Measurements from ENCODE around the gene RAD9A. TPM values are rescaled to one million over a fixed set of nuclear protein-coding genes. Genes with fewer than 3 reads are reported as not detected.

RAD9A gene
- total RNA-seq, 1 donor from 2014 or later, result 49.4 TPM

DNA sequence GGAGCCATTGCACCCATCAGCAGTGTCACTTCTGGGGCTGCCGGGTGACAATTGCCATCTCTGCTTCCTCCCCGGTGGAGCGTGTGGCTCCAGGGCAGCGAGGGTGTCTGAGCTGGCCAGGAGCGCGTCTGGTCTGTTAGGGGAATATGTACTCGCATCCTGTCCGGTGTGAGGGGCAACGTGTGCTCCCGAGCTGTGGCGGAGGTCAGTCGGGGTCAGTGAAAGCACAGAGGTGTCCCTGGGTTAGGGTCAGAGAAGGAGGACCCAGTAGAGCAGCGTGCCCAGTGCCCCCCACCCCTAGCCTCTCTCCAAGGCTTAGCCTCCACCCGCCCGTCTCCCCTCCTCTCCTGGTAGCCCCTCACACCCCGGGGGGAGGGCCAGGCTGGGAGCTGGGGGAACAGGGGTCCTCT lies 19.9 kb upstream of the RAD9A start:
- H3K27ac Mint-ChIP-seq (ENCODE audit: unreplicated experiment), result no peak overlapping the region

DNA sequence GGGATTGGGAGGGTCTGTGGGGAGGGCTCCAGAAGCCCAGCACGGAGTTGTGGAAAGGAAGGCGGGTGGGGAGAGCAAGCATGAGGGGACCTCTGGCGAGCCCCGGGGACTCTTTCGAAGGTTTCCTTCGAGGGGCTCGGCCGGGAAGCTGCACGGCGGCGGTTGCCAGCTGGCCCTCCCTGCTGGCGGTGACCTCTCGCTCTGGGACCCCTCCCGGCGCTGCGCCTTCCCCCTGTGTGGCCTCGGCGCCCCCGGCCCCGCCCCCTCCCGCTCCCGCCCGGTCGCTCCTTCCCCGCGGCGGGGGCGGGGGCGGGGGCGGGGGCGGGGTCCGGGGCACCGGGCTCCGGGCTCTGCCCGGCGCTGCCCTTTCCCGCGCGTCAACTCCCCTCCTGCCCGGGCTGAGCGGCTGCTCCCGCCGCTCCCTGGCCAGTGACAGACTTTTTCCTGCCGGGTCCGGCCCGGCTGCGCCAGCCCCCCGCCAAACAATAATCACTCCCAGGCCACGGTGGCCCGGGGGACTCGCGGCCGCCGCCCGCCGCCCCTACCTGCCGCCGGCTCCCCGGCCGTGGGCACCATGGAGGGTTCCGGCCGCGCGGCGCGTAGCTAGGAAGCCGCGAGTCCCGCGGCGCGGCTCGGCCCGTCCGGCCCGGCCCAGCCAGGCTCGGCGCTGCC lies 19.3 kb upstream of the RAD9A start:
- no peaks in the 10 kb centered on the region for H3K36me3 Mint-ChIP-seq (ENCODE audit: low read depth)
- no peak overlapping the region for H3K27ac Mint-ChIP-seq (ENCODE audit: unreplicated experiment)
- DNase-seq (ENCODE audit: low read depth, low spot score), result no peak
- H3K27me3 Mint-ChIP-seq (ENCODE audit: low read depth), result peaks cover 47% of the 10 kb centered on the region
- peaks cover 33% of the 10 kb centered on the region for H3K4me1 Mint-ChIP-seq
- TF ChIP-seq, protein P1, sequence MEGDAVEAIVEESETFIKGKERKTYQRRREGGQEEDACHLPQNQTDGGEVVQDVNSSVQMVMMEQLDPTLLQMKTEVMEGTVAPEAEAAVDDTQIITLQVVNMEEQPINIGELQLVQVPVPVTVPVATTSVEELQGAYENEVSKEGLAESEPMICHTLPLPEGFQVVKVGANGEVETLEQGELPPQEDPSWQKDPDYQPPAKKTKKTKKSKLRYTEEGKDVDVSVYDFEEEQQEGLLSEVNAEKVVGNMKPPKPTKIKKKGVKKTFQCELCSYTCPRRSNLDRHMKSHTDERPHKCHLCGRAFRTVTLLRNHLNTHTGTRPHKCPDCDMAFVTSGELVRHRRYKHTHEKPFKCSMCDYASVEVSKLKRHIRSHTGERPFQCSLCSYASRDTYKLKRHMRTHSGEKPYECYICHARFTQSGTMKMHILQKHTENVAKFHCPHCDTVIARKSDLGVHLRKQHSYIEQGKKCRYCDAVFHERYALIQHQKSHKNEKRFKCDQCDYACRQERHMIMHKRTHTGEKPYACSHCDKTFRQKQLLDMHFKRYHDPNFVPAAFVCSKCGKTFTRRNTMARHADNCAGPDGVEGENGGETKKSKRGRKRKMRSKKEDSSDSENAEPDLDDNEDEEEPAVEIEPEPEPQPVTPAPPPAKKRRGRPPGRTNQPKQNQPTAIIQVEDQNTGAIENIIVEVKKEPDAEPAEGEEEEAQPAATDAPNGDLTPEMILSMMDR (conservative IDR thresholded peaks at IDR 0.05), result no peak
- no peaks in the 10 kb centered on the region for H3K9me3 Mint-ChIP-seq
- H3K4me3 Mint-ChIP-seq, result no peak overlapping the region

More for the DNA sequence above, 19.9 kb upstream of the RAD9A start:
- H3K4me1 Mint-ChIP-seq, result peaks cover 31% of the 10 kb centered on the region
- TF ChIP-seq, protein P1 (conservative IDR thresholded peaks at IDR 0.05), result no peak
- peaks cover 44% of the 10 kb centered on the region for H3K27me3 Mint-ChIP-seq (ENCODE audit: low read depth)
- DNase-seq (ENCODE audit: low read depth, low spot score), result no peak
- H3K36me3 Mint-ChIP-seq (ENCODE audit: low read depth), result no peaks in the 10 kb centered on the region
- peak overlapping the region; percentile 88 for H3K4me3 Mint-ChIP-seq
- no peaks in the 10 kb centered on the region for H3K9me3 Mint-ChIP-seq

DNA sequence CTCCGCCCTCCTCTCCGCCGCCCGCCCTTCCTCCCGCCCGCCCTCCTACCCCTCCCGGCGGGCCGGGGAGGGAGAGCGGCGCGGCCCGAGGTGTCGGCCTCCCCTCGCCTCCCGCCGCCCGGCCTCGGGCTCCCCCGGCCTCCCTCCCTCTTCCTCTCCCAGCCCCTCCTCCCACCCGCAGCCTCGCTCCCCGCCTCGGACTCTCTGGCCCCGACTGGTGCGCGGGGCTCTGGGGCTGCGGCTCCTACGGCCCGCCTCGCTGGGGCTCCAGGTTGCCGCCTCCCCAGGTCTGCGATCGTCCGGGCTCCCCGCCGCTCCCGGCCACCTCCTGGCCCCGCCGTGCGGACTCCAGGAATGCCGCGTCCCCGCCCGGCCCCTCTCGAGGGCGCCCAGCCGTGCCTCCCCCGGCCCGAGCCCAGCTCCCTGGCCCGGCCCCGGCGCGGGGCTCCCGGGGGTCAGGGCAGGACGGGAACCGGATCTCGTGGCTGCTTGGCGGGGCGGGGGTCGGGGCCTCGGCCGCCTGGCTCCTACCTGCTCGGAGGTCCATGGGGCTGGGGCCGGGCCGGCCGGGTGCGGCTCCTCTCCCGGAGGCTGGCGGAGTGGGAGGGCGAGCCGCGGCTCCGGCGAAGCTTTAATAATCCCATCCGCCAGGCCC lies 18.7 kb upstream of the RAD9A start, which contains the start of gene CLCF1:
Gene CLCF1 (minus strand): TSS at position 606 of the 655 bp plus-strand sequence. CDS start 59 bp downstream, at position 547.
- Mint-ChIP-seq H3K4me1 (peaks cover 33% of the 10 kb centered on the region), H3K4me3 (peak within 1 kb of the TSS; percentile 92), H3K27me3 (ENCODE audit: low read depth) (peaks cover 45% of the 10 kb centered on the region), H3K27ac (ENCODE audit: unreplicated experiment) (peak within 1 kb of the TSS; percentile 83), H3K9me3 (no peaks in the 10 kb centered on the region), H3K36me3 (ENCODE audit: low read depth) (no peaks in the 10 kb centered on the region)
- DNase-seq (ENCODE audit: low read depth, low spot score), result peak; percentile 51
- TF ChIP-seq, protein P1 (conservative IDR thresholded peaks at IDR 0.05), result no peak

DNA sequence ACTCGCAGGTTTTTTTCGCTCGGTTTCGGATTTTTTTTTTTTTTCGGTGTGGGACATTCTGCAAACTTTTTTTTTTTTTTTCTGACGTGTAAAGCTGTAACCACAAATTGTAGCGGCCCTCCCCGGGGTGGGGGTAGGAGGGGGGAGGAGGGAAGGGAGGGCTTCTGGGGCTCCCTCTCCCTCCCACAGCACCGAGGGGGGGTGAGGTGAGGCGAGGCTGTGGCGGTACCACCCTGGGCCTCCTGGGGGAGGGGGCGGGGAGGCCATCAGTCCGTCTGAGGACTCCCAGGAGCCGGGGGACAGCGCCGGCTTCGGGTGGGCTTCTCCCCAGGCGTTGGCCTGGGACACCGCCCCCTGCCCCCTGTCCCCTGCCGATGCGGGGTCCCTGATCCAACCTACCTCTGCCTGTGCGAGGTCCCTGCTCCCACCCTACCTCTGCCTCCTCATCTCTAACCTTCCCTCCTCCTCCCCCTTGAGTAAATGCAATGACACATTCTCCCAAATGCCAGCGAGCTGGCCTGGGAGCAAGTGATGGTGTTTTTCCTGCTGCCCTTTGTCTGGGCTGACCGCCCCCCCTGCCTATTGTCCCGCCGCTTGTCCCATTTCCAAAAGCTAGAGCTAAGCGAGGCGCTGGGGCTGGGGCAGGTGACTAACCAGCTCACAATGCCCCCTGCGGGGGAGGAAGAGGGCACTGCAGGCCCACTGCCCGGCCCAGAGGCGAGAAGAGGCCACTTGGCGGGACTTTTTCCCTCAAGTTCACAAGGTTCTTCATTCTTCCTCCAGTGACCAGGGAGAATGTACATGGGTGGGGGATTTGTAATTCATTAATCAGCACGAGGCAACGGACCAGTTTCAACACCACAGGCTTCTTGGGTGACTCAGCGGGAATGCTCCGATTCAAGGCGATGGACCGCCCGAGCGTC lies 17.9 kb upstream of the RAD9A start:
- Mint-ChIP-seq H3K36me3 (ENCODE audit: low read depth) (no peaks in the 10 kb centered on the region), H3K4me3 (peak overlapping the region; percentile 92), H3K27ac (ENCODE audit: unreplicated experiment) (peak overlapping the region; percentile 83), H3K9me3 (no peaks in the 10 kb centered on the region), H3K27me3 (ENCODE audit: low read depth) (peaks cover 48% of the 10 kb centered on the region), H3K4me1 (peaks cover 36% of the 10 kb centered on the region)
- peak; percentile 55 for DNase-seq (ENCODE audit: low read depth, low spot score)
- TF ChIP-seq, protein P1 (conservative IDR thresholded peaks at IDR 0.05), result peak; percentile 63

DNA sequence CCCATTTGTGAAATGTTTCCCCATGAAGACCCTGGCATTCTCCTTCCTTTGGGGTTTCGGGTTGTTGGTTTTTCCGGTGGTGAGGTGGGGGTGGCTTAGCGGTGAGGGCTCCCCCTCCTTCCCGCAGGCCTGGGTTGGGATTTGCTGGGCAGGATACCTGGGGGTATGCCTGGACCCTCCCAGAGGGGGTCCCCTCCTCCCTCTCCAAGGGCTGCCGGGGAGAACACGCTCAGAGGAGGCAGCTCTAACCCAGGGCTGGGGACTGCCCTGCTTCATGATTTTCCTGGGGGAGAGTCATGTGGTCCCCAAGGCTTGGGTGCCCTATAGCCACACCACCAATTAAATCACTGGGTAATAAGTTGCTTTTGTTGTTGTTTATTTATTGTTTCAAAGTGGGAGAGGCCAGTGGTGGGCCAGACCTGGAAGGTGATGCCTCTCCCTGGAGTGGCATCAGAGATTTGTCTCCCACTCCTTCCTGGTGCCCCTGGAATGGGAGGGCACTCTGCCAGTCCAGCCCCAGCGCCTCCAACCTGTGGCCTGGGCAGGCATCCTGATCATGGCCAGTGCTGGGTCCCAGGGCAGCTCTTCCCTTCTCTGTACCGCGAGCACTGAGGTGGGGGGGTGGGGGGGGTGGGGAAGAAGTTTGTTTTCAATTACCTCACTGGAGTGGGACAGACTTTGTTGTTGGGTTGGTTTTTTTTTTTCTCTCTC lies 17.1 kb upstream of the RAD9A start:
- Mint-ChIP-seq H3K4me1 (peaks cover 36% of the 10 kb centered on the region), H3K4me3 (peak overlapping the region; percentile 92), H3K27me3 (ENCODE audit: low read depth) (peaks cover 48% of the 10 kb centered on the region), H3K27ac (ENCODE audit: unreplicated experiment) (no peak overlapping the region), H3K36me3 (ENCODE audit: low read depth) (no peaks in the 10 kb centered on the region), H3K9me3 (no peaks in the 10 kb centered on the region)
- TF ChIP-seq, protein P1 (conservative IDR thresholded peaks at IDR 0.05), result no peak
- no peak for DNase-seq (ENCODE audit: low read depth, low spot score)
